K562 treated with DMSO at 1 percent for 48 hours (cell line): ENCODE measurements around the gene HOXD9. TPM values are rescaled to one million over a fixed set of nuclear protein-coding genes. Genes with fewer than 3 reads are reported as not detected.

Source experiments
- total RNA-seq: library from RNA; unstranded; fragments of 300-600 nt; gene quantifications from 2 replicates; pipeline ENCODE4 v1.2.3, GENCODE V29; 2022; ENCODE audit warnings: low replicate concordance; ENCODE audit errors: extremely low read depth

The HOXD9 gene
- total RNA-seq, result not detected in 2 replicates

DNA sequence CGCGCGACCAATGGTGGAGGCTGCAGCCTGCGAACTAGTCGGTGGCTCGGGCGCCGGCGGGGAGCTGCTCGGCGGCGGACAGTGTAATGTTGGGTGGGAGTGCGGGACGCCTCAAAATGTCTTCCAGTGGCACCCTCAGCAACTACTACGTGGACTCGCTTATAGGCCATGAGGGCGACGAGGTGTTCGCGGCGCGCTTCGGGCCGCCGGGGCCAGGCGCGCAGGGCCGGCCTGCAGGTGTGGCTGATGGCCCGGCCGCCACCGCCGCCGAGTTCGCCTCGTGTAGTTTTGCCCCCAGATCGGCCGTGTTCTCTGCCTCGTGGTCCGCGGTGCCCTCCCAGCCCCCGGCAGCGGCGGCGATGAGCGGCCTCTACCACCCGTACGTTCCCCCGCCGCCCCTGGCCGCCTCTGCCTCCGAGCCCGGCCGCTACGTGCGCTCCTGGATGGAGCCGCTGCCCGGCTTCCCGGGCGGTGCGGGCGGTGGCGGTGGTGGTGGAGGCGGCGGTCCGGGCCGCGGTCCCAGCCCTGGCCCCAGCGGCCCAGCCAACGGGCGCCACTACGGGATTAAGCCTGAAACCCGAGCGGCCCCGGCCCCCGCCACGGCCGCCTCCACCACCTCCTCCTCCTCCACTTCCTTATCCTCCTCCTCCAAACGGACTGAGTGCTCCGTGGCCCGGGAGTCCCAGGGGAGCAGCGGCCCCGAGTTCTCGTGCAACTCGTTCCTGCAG, at the start of gene HOXD9:
TSS of gene HOXD9 (plus strand) at position 37 of the 728 bp plus-strand sequence. CDS start at position 87, 50 bp downstream.

GRCh38 chr2:176083796-176084261, 38.7 kb upstream of the HOXD9 start, which contains the start of gene EVX2:
TSS of gene EVX2 (minus strand) at chr2:176083962. CDS start at chr2:176083776, 186 bp downstream.

DNA sequence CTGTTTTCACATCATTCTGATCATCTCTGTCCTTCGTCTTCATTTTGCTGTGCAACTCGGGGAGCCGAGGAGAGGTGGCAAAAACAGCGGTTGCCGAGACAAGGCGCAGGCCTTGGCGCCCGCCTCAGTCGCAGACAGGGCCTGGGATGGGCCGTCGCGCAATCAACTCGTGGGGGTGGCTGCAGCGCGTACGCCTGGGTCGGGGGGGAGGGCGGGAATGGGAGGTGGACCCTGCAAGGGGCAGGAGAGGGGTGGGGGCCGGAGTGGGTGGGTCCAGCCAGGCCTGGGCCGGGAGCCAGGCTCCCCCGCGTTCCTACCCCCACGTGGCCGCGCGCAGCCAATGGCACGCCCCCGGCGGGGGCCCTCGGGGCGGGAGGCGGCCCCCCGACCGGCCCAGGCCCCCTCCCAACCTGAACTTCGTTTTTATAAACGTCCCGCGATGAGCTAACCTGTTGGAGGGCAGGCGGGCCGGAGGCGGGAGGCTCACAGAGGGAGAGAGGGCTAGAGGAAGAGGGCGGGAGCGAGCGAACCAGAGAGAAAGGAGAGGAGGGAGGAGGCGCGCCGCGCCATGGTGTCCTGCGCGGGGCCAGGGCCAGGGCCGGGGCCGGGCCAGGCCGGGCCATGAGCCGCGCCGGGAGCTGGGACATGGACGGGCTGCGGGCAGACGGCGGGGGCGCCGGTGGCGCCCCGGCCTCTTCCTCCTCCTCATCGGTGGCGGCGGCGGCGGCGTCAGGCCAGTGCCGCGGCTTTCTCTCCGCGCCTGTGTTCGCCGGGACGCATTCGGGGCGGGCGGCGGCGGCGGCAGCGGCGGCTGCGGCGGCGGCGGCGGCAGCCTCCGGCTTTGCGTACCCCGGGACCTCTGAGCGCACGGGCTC, 30.0 kb upstream of the HOXD9 start, which contains the start of gene HOXD13:
TSS of gene HOXD13 (plus strand) at position 452 of the 875 bp plus-strand sequence. CDS start at position 622, 170 bp downstream.

GRCh38 chr2:176099728-176100546, 22.6 kb upstream of the HOXD9 start, which contains the start of gene HOXD12:
TSS of gene HOXD12 (plus strand) at chr2:176099795. CDS start at chr2:176099802, 7 bp downstream.

DNA sequence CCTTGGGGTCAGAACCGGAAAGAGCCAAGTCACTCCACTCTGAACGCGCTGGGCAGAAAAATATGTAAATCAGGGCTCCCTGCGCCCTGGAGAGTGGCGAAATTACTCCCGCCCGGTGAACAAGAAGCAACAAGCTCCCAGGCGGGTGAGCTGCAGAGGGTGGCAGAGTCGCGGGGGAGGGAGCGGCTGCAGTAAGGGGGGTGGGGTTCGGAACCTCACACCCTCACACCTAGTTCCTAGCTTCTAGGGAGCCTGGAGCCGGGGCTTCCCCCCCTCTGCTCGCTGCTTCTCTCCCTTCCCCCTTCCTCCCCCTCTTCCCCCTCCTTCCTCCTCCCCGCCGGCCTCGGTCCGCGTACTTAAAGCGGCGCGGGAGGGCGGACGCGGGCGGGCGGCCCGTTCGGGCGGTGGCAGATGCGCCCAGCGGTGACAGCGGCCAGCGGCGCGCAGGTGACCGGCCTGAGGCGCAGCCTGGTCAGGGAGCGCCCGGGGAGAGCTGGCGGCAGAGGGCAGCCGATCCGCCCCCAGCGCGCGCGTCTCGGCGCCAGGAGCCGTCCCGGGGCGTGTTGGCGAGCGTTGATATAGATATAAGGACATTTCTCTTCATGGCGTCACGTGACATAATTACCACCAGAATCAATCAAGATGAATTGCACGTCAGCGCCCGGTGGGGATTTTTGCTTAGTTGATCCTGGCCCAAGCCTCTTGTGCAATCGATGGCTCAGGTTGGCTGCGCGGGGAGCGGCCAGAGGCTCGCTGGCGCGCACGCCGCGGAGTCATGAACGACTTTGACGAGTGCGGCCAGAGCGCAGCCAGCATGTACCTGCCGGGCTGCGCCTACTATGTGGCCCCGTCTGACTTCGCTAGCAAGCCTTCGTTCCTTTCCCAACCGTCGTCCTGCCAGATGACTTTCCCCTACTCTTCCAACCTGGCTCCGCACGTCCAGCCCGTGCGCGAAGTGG, 15.7 kb upstream of the HOXD9 start, which contains the start of gene HOXD11:
TSS of gene HOXD11 (plus strand) at position 700 of the 959 bp plus-strand sequence. CDS start at position 776, 76 bp downstream.

DNA sequence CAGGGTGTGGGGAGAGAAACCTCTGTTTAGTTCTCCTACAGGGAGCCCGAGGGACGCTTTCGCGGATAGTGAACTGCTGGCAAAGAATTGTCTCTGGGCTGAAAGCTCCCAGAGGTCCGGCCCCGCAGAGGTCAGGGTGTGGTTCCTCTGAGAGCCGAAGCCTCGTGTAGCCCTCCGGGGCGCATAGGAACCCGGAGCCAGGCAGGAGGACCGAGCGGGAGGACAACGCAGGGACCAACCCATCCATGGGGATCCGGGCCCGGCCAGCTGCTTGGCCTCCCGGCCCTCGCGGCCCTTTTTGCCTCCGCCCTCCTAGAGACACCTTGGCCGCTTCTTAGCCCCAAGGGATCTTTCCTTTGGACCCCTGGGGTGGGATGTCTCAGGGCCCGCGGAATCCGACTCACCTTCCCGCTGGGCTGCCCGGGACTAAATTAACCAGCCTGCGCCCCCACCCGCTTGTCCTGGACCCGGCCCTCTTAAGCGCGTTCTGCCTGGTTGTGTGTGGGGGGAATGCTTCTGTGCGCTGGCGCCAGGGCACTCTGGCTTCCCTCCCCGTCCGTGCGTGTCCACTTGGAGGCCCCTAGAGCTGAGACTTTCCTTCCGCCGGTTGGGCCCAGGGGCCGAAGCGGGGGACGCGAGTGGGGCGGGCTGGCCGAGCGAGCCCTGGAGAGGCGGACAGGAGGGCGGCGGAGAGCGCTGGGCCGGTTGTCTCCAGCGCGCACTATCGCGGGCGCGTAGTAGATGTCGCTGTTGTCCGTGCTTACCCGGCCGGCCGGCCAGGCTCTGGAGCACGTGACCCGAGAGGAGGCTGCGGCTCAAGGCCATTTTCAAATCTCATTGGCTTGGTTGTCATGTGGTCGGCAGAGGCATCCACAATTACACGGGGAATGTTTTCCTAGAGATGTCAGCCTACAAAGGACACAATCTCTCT, 6.4 kb upstream of the HOXD9 start, which contains the start of gene HOXD10:
TSS of gene HOXD10 (plus strand) at position 896 of the 931 bp plus-strand sequence. CDS start 56 bp downstream, outside the sequence.

DNA sequence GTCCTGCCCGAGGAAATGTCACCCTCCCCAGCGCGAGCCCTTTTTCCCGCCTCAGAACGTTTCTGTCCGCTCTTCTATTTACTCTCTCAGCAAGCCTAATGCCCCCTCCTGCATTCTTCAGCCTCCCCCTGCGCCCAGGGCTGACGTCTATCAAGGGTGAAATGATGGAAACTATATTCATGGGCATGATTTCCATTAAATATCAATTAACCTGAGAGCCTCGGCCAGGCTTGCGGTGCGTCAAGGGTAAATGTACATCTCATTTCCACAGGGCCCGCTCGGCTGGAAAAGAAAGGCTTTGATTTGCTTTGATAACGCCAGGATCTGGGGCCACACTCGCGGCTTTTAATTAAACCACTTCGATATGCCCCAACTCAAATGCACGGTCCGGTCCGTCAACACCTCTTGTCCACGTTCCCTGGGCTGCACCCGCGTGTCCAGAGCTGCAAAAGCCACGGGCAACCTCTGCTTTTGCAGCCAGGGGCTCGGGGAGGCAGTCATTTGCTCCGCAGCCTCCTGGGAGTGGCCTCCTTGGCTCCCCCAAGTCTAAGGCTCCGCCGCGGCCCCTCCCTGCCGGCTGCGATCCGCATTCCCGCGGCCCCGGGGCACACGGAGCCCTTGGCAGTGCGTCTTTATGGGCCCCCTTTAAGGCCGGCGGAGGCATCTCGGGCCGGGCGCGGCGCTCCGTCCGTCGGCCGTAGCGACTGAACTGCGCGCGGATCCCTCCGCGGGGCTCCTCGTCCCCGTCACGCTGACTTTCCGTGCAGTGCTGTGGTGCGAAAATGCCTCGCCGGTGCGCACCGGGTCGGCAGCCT, 6.7 kb downstream of the HOXD9 start, which contains the start of gene HOXD8:
TSS of gene HOXD8 (plus strand) at position 724 of the 815 bp plus-strand sequence. CDS start 662 bp downstream, outside the sequence.

DNA sequence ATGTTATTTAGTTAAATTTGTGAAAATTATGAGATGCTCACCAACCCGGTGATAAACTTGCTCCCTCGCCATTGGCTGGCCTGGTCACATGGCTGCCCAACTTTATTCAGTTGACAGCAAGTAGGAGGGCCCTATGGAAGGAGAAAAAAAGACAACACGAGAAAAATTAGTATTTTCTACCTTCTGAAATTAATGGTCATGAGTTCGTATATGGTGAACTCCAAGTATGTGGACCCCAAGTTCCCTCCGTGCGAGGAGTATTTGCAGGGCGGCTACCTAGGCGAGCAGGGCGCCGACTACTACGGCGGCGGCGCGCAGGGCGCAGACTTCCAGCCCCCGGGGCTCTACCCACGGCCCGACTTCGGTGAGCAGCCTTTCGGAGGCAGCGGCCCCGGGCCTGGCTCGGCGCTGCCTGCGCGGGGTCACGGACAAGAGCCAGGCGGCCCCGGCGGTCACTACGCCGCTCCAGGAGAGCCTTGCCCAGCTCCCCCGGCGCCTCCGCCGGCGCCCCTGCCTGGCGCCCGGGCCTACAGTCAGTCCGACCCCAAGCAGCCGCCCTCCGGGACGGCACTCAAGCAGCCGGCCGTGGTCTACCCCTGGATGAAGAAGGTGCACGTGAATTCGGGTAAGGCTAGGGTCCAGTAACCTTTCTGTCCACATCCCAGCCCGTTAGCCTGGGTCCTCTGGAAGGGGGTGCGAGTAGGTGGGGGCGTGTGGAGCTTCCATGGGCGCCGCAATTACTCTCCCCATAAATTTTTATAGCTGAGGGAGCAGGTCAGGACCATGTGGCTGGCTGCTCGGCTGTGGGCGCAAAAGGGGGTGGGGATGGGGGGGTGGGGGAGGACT, 29.1 kb downstream of the HOXD9 start, which contains the start of gene HOXD4:
TSS of gene HOXD4 (plus strand) at position 109 of the 846 bp plus-strand sequence. CDS start at position 193, 84 bp downstream.

GRCh38 chr2:176156807-176157498, 34.4 kb downstream of the HOXD9 start, which contains the start of gene HOXD3:
TSS of gene HOXD3 (plus strand) at chr2:176157307. CDS start at chr2:176169115, 11,808 bp downstream.

Other genes with a start within 250 kb of the HOXD9 start
- gene LNPK, start 120.5 kb upstream of the HOXD9 start, total RNA-seq, result not detected in 2 replicates
- not detected in 2 replicates for gene EVX2, start 38.8 kb upstream of the HOXD9 start, total RNA-seq
- not detected in 2 replicates for gene HOXD13, start 30.0 kb upstream of the HOXD9 start, total RNA-seq
- not detected in 2 replicates for gene HOXD12, start 22.9 kb upstream of the HOXD9 start, total RNA-seq
- not detected in 2 replicates for gene HOXD11, start 15.4 kb upstream of the HOXD9 start, total RNA-seq
- not detected in 2 replicates for gene HOXD10, start 5.9 kb upstream of the HOXD9 start, total RNA-seq
- not detected in 2 replicates for gene HOXD8, start 7.0 kb downstream of the HOXD9 start, total RNA-seq
- gene HOXD4, start 28.8 kb downstream of the HOXD9 start, total RNA-seq, result not detected in 2 replicates
- not detected in 2 replicates for gene HOXD3, start 34.6 kb downstream of the HOXD9 start, total RNA-seq
- not detected in 2 replicates for gene HOXD1, start 65.9 kb downstream of the HOXD9 start, total RNA-seq
- not detected in 2 replicates for gene MTX2, start 146.7 kb downstream of the HOXD9 start, total RNA-seq